Tibial artery (tissue), 4 donors: ENCODE results near the gene CCBE1.

Experiments
- DNase-seq, 2 donors: peaks; one replicate each; pipeline ENCODE4 v3.0.0-alpha.2; 2019
- H3K27ac ChIP-seq, 2 donors: fragments of 200-600 bp; sonication (generic) in 1 of 2; 1 replicate in 1 of 2; 2 replicates in 1 of 2; pipeline ENCODE4 v1.5.1; 2018 to 2019; ENCODE audit warnings: mild to moderate bottlenecking in 1 of 2
- H3K27me3 ChIP-seq, 2 donors: fragments of 200-600 bp; sonication (generic) in 1 of 2; one replicate each; pipeline versions ENCODE4 v1.5.1 to v1.6.0; 2016 to 2019
- H3K36me3 ChIP-seq, 3 donors: fragments of 200-600 bp; sonication (generic) in 2 of 3; one replicate each; pipeline ENCODE4 v1.5.1; 2016 to 2019; ENCODE audit warnings: mild to moderate bottlenecking in 2 of 3
- H3K4me1 ChIP-seq, 4 donors: fragments of 200-600 bp; sonication (generic) in 2 of 4; 1 replicate in 3 of 4; 2 replicates in 1 of 4; pipeline ENCODE4 v1.5.1; 2016 to 2019
- H3K4me3 ChIP-seq, 2 donors: fragments of 200-600 bp; sonication (generic) in 1 of 2; 1 replicate in 1 of 2; 2 replicates in 1 of 2; pipeline ENCODE4 v1.5.1; 2018 to 2019; ENCODE audit warnings: mild to moderate bottlenecking in 2 of 2
- H3K9me3 ChIP-seq, 3 donors: fragments of 200-600 bp; sonication (generic) in 1 of 3; one replicate each; pipeline ENCODE4 v1.5.1; 2016 to 2019
- CTCF ChIP-seq, 2 experiments: fragments of 200-600 bp in 1 of 2; fragments of 450-650 bp in 1 of 2; IDR thresholded peaks; one replicate each; pipeline ENCODE4 v1.5.1; 2017 to 2019; ENCODE audit warnings: antibody characterized with exemption in 2 of 2, mild to moderate bottlenecking in 1 of 2, moderate library complexity in 1 of 2
- intact Hi-C: fragments of 100-400 bp; cut with DNase I; formaldehyde crosslinking; loops from one replicate; pipeline ENCODE4 v1.15.0; 2023; ENCODE audit warnings: low total_unique reads

CCBE1 gene

GRCh38 chr18:59665057-59666006 is 31.9 kb downstream of the CCBE1 start:
- peaks cover 0 to 15% of the 10 kb centered on the region in 2 donors for H3K27me3 ChIP-seq
- no peaks in the 10 kb centered on the region for H3K36me3 ChIP-seq
- H3K27ac ChIP-seq = no peak overlapping the region
- no peaks in the 10 kb centered on the region for H3K9me3 ChIP-seq
- no peak for DNase-seq
- no peak overlapping the region for H3K4me3 ChIP-seq
- peaks cover 0 to 9% (median 0%) of the 10 kb centered on the region in 4 donors for H3K4me1 ChIP-seq
- intact Hi-C loops = no loop called here
- no peak for TF ChIP-seq CTCF (IDR thresholded peaks at IDR 0.05)

- H3K4me1 ChIP-seq = peaks cover 0 to 14% (median 0%) of the 10 kb centered on the region in 4 donors
- H3K27ac ChIP-seq = no peak overlapping the region
- no peaks in the 10 kb centered on the region for H3K36me3 ChIP-seq
- DNase-seq = no peak
- no peaks in the 10 kb centered on the region for H3K9me3 ChIP-seq
- H3K27me3 ChIP-seq = peaks cover 0 to 15% of the 10 kb centered on the region in 2 donors
- no peak overlapping the region for H3K4me3 ChIP-seq
- TF ChIP-seq CTCF (IDR thresholded peaks at IDR 0.05) = no peak
- intact Hi-C loops = no loop called here
Observed at GRCh38 chr18:59664329-59664728, 32.9 kb downstream of the CCBE1 start.

- H3K9me3 ChIP-seq = no peaks in the 10 kb centered on the region
- intact Hi-C loops = no loop called here
- TF ChIP-seq CTCF (IDR thresholded peaks at IDR 0.05) = no peak
- H3K27ac ChIP-seq = no peak overlapping the region
- DNase-seq = no peak
- peaks cover 0 to 14% (median 0%) of the 10 kb centered on the region in 4 donors for H3K4me1 ChIP-seq
- no peaks in the 10 kb centered on the region for H3K36me3 ChIP-seq
- peaks cover 0 to 12% of the 10 kb centered on the region in 2 donors for H3K27me3 ChIP-seq
- H3K4me3 ChIP-seq = no peak overlapping the region
Observed at GRCh38 chr18:59663096-59663495, 34.1 kb downstream of the CCBE1 start.

- Histone ChIP-seq H3K27me3 (peaks cover 0 to 7% of the 10 kb centered on the region in 2 donors), H3K4me3 (no peak overlapping the region), H3K4me1 (peaks cover 0 to 14% (median 0%) of the 10 kb centered on the region in 4 donors), H3K9me3 (no peaks in the 10 kb centered on the region), H3K27ac (no peak overlapping the region), H3K36me3 (no peaks in the 10 kb centered on the region)
- intact Hi-C loops = no loop called here
- DNase-seq = no peak
- no peak for TF ChIP-seq CTCF (IDR thresholded peaks at IDR 0.05)
Observed at GRCh38 chr18:59661891-59662701, 35.1 kb downstream of the CCBE1 start.

- H3K36me3 ChIP-seq = no peaks in the 10 kb centered on the region
- no peak for DNase-seq
- no peak overlapping the region for H3K4me3 ChIP-seq
- no peaks in the 10 kb centered on the region for H3K9me3 ChIP-seq
- peaks cover 0 to 14% (median 0%) of the 10 kb centered on the region in 4 donors for H3K4me1 ChIP-seq
- H3K27ac ChIP-seq = no peak overlapping the region
- intact Hi-C loops = no loop called here
- peaks cover 0 to 2% of the 10 kb centered on the region in 2 donors for H3K27me3 ChIP-seq
- no peak for TF ChIP-seq CTCF (IDR thresholded peaks at IDR 0.05)
Observed at GRCh38 chr18:59660786-59661743, 36.2 kb downstream of the CCBE1 start.
